Measurements from ENCODE around the gene DCLK1. TPM values are rescaled to one million over a fixed set of nuclear protein-coding genes. Genes with fewer than 3 reads are reported as not detected.

The DCLK1 gene
- total RNA-seq, 1 donor from 2014 or later: 4.5 TPM

DNA sequence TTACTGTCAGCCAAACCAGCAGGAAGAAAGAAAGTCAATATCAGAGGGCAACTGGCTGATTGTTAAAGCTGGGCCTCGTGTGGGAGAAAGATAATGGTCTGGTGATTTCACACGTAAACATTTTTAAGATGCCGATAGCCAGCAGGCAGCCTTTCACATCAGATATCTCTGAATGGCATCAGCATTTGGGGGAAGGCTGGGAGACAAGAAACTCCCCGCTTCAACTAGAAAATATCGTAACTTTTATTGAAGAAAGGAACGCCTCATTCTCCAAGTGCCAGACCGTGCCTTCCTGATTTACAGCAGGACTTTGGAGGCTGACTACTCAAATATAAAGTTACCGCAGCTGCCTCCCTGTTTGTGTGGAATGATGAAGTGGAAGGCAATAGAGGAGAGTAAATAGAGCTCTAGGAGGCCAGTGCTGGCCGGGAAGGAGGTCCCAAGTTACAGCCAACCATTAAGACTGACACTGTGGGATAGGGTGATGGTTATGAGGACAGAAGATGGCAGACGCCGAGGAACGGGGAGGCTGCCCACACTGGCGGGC, 370.4 kb downstream of the DCLK1 start:
- intact Hi-C loops (cut with DNase I): no loop called here
- no peak for DNase-seq
- TF ChIP-seq, protein P1, sequence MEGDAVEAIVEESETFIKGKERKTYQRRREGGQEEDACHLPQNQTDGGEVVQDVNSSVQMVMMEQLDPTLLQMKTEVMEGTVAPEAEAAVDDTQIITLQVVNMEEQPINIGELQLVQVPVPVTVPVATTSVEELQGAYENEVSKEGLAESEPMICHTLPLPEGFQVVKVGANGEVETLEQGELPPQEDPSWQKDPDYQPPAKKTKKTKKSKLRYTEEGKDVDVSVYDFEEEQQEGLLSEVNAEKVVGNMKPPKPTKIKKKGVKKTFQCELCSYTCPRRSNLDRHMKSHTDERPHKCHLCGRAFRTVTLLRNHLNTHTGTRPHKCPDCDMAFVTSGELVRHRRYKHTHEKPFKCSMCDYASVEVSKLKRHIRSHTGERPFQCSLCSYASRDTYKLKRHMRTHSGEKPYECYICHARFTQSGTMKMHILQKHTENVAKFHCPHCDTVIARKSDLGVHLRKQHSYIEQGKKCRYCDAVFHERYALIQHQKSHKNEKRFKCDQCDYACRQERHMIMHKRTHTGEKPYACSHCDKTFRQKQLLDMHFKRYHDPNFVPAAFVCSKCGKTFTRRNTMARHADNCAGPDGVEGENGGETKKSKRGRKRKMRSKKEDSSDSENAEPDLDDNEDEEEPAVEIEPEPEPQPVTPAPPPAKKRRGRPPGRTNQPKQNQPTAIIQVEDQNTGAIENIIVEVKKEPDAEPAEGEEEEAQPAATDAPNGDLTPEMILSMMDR (IDR thresholded peaks at IDR 0.05): no peak
- Histone ChIP-seq H3K27ac (no peak overlapping the region), H3K9me3 (no peaks in the 10 kb centered on the region), H3K4me1 (no peaks in the 10 kb centered on the region), H3K36me3 (no peaks in the 10 kb centered on the region), H3K27me3 (no peaks in the 10 kb centered on the region), H3K4me3 (no peak overlapping the region)
- ATAC-seq: no peak

DNA sequence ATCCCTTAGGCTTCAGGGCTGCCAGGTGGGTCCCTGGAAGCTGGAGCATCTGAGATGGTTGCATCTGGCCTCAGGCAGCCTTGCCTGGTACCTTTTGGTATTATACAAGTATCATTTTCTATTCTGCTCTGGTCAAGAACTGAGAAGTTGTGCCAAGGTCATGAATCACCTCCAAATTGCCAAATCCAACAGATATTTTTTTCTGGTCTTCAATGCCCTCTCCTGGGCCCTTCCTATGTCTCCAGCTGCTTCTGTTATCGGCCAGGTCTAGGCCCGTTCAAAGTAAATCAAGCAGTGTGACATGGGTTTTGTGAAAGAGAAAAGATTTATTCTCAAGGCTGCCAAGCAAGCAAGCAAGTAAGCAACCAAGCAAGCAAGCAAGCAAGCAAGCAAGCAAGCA, 383.6 kb downstream of the DCLK1 start:
- H3K4me3 ChIP-seq: no peak overlapping the region
- H3K27ac ChIP-seq: no peak overlapping the region
- no peak for ATAC-seq
- H3K27me3 ChIP-seq: no peaks in the 10 kb centered on the region
- no peaks in the 10 kb centered on the region for H3K9me3 ChIP-seq
- H3K4me1 ChIP-seq: no peaks in the 10 kb centered on the region
- no peaks in the 10 kb centered on the region for H3K36me3 ChIP-seq
- intact Hi-C loops (cut with DNase I): no loop called here
- no peak for DNase-seq
- TF ChIP-seq, protein P1 (IDR thresholded peaks at IDR 0.05): no peak

DNA sequence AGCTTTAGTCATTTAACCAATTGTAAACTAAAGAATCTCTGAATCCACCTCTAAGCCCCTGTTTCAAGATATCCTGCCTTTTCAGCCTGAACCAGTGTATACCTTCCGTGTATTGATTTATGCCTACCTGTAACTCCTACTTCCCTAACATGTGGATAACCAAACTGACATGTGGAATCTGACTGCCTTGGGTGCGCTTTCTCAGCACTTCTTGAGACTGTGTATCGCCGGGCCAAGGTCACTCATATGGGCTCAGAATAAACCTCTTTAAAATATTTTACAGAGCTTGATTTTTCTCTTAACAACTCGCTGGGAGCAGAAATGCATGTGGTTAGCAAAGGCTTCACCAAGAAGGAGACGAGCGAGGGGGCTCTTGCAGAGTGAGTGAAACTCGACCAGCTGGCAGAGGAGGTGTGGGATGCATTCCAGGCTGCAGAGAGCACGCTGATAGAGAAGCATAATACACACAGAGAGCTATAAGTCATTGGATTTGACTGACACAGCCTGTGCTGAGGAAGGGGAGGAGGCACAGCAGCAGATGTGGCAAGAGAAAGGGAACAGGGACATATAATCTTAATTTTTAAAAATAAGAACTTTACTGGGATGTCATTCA, 386.5 kb downstream of the DCLK1 start:
- H3K4me1 ChIP-seq: no peaks in the 10 kb centered on the region
- no peaks in the 10 kb centered on the region for H3K36me3 ChIP-seq
- H3K9me3 ChIP-seq: no peaks in the 10 kb centered on the region
- no peak overlapping the region for H3K4me3 ChIP-seq
- no peak overlapping the region for H3K27ac ChIP-seq
- no peaks in the 10 kb centered on the region for H3K27me3 ChIP-seq
- no peak for DNase-seq
- intact Hi-C loops (cut with DNase I): no loop called here
- ATAC-seq: no peak
- TF ChIP-seq, protein P1 (IDR thresholded peaks at IDR 0.05): no peak

DNA sequence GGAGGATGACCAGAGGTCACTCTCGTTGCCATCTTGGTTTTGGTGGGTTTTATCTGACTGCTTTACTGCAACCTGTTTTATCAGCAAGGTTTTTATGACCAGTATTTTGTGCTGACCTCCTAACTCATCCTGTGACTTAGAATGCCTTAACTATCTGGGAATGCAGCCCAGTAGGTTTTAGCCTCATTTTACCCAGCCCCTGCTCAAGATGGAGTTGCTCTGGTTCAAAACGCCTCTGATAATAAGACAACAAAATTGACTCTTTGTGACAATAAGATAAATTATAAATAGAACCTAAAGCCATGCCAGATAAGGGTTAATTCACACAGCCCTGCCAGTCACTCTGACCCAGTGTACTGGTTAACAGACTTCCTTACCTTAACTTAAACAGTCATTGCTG, 387.0 kb downstream of the DCLK1 start:
- ATAC-seq: no peak
- H3K27me3 ChIP-seq: no peaks in the 10 kb centered on the region
- no peak overlapping the region for H3K4me3 ChIP-seq

DNA sequence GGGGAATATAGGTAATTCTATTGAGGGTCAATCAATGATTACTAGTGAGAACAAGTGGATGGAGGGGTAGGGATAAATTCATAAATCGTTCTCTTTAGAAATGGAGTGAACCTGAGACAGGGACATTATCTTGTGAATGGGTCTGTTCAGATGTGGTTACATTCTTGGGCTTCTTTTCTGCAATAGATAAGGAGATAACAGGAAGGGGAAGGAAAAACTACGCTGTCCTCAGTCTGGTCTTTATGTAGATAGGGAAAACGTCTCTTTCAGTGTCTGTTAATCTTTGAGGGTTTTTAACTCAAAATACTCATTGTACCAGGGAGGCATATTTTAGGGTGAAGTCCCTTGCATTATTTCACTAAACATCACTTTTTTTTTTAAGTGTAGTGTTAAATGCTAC, 388.0 kb downstream of the DCLK1 start:
- no peaks in the 10 kb centered on the region for H3K9me3 ChIP-seq

More for the DNA sequence above, 387.0 kb downstream of the DCLK1 start:
- H3K36me3 ChIP-seq: no peaks in the 10 kb centered on the region
- TF ChIP-seq, protein P1 (IDR thresholded peaks at IDR 0.05): no peak
- H3K4me1 ChIP-seq: no peaks in the 10 kb centered on the region
- intact Hi-C loops (cut with DNase I): no loop called here
- H3K9me3 ChIP-seq: no peaks in the 10 kb centered on the region
- H3K27ac ChIP-seq: no peak overlapping the region
- no peak for DNase-seq

More for the DNA sequence above, 388.0 kb downstream of the DCLK1 start:
- TF ChIP-seq, protein P1 (IDR thresholded peaks at IDR 0.05): no peak
- DNase-seq (no peak), ATAC-seq (no peak)
- H3K27me3 ChIP-seq: no peaks in the 10 kb centered on the region
- H3K4me1 ChIP-seq: no peaks in the 10 kb centered on the region
- no peak overlapping the region for H3K27ac ChIP-seq
- H3K4me3 ChIP-seq: no peak overlapping the region
- H3K36me3 ChIP-seq: no peaks in the 10 kb centered on the region
- intact Hi-C loops (cut with DNase I): no loop called here

Measured in upper lobe of right lung (tissue), 1 donor.